HG03565 (cell line): ENCODE results near the gene SBK3.

Source experiments
- ATAC-seq: cut with Tn5 transposase; IDR thresholded peaks from one replicate; pipeline ENCODE4 v1.9.1; 2021; ENCODE audit warnings: mild to moderate bottlenecking, moderate library complexity; ENCODE audit not compliant: unreplicated experiment

Gene SBK3

GRCh38 chr19:55491546-55492360 is 53.6 kb downstream of the SBK3 start:
- no peak for ATAC-seq
